ENCODE data around the gene DIDO1. TPM values are rescaled to one million over a fixed set of nuclear protein-coding genes. Genes with fewer than 3 reads are reported as not detected.

The DIDO1 gene
- total and polyA plus RNA-seq, 2 of the 13 experiments (the other 11 are each of a cell fraction or from before 2014, with no cell fraction given), result 75.0 to 75.1 TPM

- TF ChIP-seq ZNF24 (IDR thresholded peaks at IDR 0.05), result peak; percentile 76; the same call in 1 of the 2 replicates
- TF ChIP-seq CSRNP2 (CRISPR knock-in tag; conservative IDR thresholded peaks at IDR 0.05; ENCODE audit: low read depth), result no peak
- TF ChIP-seq ATF7 (IDR thresholded peaks at IDR 0.05), result no peak
- peak; percentile 20; the same call in 1 of the 2 replicates for TF ChIP-seq ATF7 (CRISPR knock-in tag; IDR thresholded peaks at IDR 0.05)
- peak; percentile 98 for TF ChIP-seq ZBTB7A (CRISPR knock-in tag; IDR thresholded peaks at IDR 0.05)
- TF ChIP-seq ZNF687 (CRISPR knock-in tag; IDR thresholded peaks at IDR 0.05), result peak; percentile 94
- TF ChIP-seq FOSL1 (CRISPR knock-in tag; IDR thresholded peaks at IDR 0.05; ENCODE audit: borderline replicate concordance), result no peak
- TF ChIP-seq ETV5 (CRISPR knock-in tag; IDR thresholded peaks at IDR 0.05; ENCODE audit: borderline replicate concordance), result peak; percentile 68; the same call in 1 of the 2 replicates
- peak; percentile 69; the same call in 1 of the 2 replicates for TF ChIP-seq AHR (CRISPR knock-in tag; IDR thresholded peaks at IDR 0.05)
- no peak for TF ChIP-seq ZFAT (CRISPR knock-in tag; conservative IDR thresholded peaks at IDR 0.05)
- peak; percentile 59 for TF ChIP-seq RBFOX2 (IDR thresholded peaks at IDR 0.05; ENCODE audit: low read depth, low read length)
- peak; percentile 97 for TF ChIP-seq HOXD1 (CRISPR knock-in tag; IDR thresholded peaks at IDR 0.05)
- peak; percentile 76; the same call in 1 of the 2 replicates for TF ChIP-seq ZNF724P (CRISPR knock-in tag; IDR thresholded peaks at IDR 0.05; ENCODE audit: borderline replicate concordance)
- TF ChIP-seq KMT2A (CRISPR knock-in tag; IDR thresholded peaks at IDR 0.05), result no peak; the same call in 1 of the 2 replicates
- 0 out of 2 replicates have a peak, but pooled peaks have one; percentile 80 for TF ChIP-seq ZNF713 (CRISPR knock-in tag; IDR thresholded peaks at IDR 0.05)
- no peak; the same call in 1 of the 2 replicates for TF ChIP-seq GZF1 (CRISPR knock-in tag; IDR thresholded peaks at IDR 0.05)
- peak; percentile 89 for TF ChIP-seq ASH2L (IDR thresholded peaks at IDR 0.05; ENCODE audit: insufficient read length, low read depth, low read length)
- TF ChIP-seq RFX3 (CRISPR knock-in tag; IDR thresholded peaks at IDR 0.05), result peak; percentile 34; the same call in 1 of the 2 replicates
- peak; percentile 60; the same call in 1 of the 2 replicates for TF ChIP-seq POLR2G (IDR thresholded peaks at IDR 0.05; ENCODE audit: low read depth, low read length)
- TF ChIP-seq PHF5A (CRISPR knock-in tag; IDR thresholded peaks at IDR 0.05; ENCODE audit: low read depth, unreplicated experiment), result peak; percentile 98
- TF ChIP-seq IKZF1 (IDR thresholded peaks at IDR 0.05), result no peak
- TF ChIP-seq ZNF460 (CRISPR knock-in tag; IDR thresholded peaks at IDR 0.05; ENCODE audit: borderline replicate concordance), result peak; percentile 80; the same call in 1 of the 2 replicates
Measured at GRCh38 chr20:62955519-62956386, 29.4 kb upstream of the DIDO1 start (continued).

Measured in HepG2 (cell line).